HEK293T (cell line): Measurements from ENCODE around the gene NID2.

ENCODE experiments used
- ARNT ChIP-seq: fragments of 450-650 bp; IDR thresholded peaks from 2 replicates; pipeline ENCODE4 v1.6.1; 2017; ENCODE audit warnings: mild to moderate bottlenecking
- BHLHE40 ChIP-seq: fragments of 450-650 bp; IDR thresholded peaks from 2 replicates; pipeline ENCODE4 v1.6.1; 2016; ENCODE audit warnings: mild to moderate bottlenecking, moderate library complexity, borderline replicate concordance
- ELF4 ChIP-seq: fragments of 450-650 bp; IDR thresholded peaks from 2 replicates; pipeline ENCODE4 v1.6.1; 2017; ENCODE audit warnings: antibody characterized with exemption
- FOXA1 ChIP-seq: fragments of 450-650 bp; IDR thresholded peaks from 2 replicates; pipeline ENCODE4 v1.6.1; 2016; ENCODE audit warnings: mild to moderate bottlenecking
- FOXK2 ChIP-seq: fragments of 450-650 bp; IDR thresholded peaks from 2 replicates; pipeline ENCODE4 v1.6.1; 2016; ENCODE audit warnings: mild to moderate bottlenecking
- FOXM1 ChIP-seq: fragments of 450-650 bp; IDR thresholded peaks from 2 replicates; pipeline ENCODE4 v1.6.1; 2017; ENCODE audit warnings: mild to moderate bottlenecking, borderline replicate concordance
- HDGF ChIP-seq: fragments of 450-650 bp; IDR thresholded peaks from 2 replicates; pipeline ENCODE4 v1.6.1; 2017; ENCODE audit warnings: antibody characterized with exemption, borderline replicate concordance
- LEF1 ChIP-seq: fragments of 450-650 bp; IDR thresholded peaks from 2 replicates; pipeline ENCODE4 v1.6.1; 2017; ENCODE audit warnings: mild to moderate bottlenecking, borderline replicate concordance
- NFRKB ChIP-seq: fragments of 450-650 bp; IDR thresholded peaks from 2 replicates; pipeline ENCODE4 v1.6.1; 2016; ENCODE audit warnings: mild to moderate bottlenecking, moderate library complexity
- PKNOX1 ChIP-seq: fragments of 450-650 bp; IDR thresholded peaks from 2 replicates; pipeline ENCODE4 v1.6.1; 2016
- SP1 ChIP-seq: fragments of 450-650 bp; IDR thresholded peaks from 2 replicates; pipeline ENCODE4 v1.6.1; 2017
- SUZ12 ChIP-seq: fragments of 450-650 bp; IDR thresholded peaks from 2 replicates; pipeline ENCODE4 v1.6.1; 2016; ENCODE audit warnings: mild to moderate bottlenecking
- TARDBP ChIP-seq: fragments of 450-650 bp; IDR thresholded peaks from 2 replicates; pipeline ENCODE4 v1.6.1; 2016
- ZNF384 ChIP-seq: fragments of 450-650 bp; IDR thresholded peaks from 2 replicates; pipeline ENCODE4 v1.6.1; 2016

- TF ChIP-seq LEF1 (no peak), HDGF (no peak), NFRKB (no peak), SP1 (no peak), ELF4 (no peak), PKNOX1 (no peak), ZNF384 (no peak), FOXM1 (no peak), ARNT (no peak), FOXK2 (no peak), BHLHE40 (no peak), SUZ12 (no peak), TARDBP (no peak), FOXA1 (no peak)
Observed at GRCh38 chr14:52071675-52072074, 2.8 kb upstream of the NID2 start.
